Urothelium cell line (cell line): ENCODE measurements around the gene COX10.
"Not testable (repeated sequence)": the region's sequence is repeated elsewhere in the genome, so short reads cannot be mapped to it uniquely, and the experiment has no call there.

Experiments used
- DNase-seq: peaks from one replicate; pipeline ENCODE4 v3.0.0; 2011; ENCODE audit warnings: low spot score, mixed read lengths
- FAIRE-seq: peaks from 2 replicates; lab custom pipeline; 2011; peaks lifted over from hg19 to GRCh38; lab: Jason Lieb, UNC

Gene COX10

DNA sequence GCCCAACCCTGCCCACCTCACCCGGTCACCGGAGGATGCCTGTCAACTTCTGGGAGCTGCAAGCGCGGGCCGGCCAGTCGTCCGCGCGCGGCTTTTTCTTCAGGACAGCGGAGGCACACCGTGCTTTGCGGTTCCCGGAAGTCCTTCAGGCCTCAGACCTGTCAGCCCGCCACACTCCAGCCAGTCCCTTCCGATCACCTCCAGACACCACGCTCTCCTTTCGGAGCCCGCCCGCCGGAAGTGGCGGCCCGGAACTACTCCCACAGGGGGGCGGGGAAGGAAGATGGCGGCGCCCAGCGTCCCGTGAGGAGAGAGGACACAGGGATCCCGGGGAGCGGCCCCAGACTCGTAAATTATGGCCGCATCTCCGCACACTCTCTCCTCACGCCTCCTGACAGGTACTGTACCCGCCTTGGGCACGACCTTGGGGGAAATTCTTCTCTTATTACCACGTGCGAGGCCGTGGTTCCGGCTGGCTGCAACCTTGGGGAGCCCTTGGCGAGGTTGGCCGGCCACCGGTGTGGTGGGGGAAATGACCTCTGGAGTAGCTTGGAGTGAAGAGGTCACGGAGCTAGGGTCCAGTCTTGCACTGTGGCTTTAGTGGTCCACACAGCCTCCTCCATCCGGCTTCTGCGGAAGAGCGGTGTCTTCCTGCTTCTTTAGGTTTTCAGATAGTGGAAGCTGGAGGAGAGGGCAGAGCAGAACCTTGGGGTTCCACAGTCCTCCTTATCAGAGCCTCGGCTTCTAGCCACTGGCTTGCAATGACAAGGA lies at the start of gene COX10:
Gene COX10 (plus strand): TSS at position 254 of the 771 bp plus-strand sequence. CDS start 102 bp downstream, at position 356.
- DNase-seq (peak; percentile 81), FAIRE-seq (no peak)

DNA sequence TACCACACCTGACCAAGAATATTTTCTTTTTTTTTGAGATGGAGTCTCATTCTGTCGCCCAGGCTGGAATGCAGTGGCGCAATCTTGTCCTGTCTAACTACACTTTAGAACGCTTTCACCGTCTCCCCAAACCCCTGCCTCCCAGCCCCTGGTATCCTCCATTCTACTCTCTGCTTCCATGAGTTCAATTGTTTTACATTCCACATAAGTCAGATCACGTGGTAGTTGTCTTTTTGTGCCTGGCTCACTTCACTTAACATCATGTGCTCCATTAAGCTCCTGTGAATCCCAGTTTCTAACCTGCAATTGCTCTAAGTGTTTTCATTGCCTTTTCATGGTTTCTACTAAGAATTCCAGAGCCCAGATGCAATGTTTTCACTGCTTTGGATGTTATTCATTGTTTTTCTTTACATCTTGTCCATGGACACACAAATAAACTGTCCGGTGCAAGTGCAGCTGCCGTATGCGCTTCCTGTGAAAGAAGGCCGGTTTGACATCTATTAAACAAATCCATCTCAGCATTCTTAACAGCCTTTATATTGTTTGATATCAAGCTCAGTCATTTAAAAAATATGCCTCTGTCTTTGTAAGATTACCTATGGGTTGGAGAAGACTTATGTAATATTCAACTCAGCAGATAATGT lies 47.5 kb upstream of the COX10 start:
- not testable (repeated sequence) for DNase-seq, FAIRE-seq

DNA sequence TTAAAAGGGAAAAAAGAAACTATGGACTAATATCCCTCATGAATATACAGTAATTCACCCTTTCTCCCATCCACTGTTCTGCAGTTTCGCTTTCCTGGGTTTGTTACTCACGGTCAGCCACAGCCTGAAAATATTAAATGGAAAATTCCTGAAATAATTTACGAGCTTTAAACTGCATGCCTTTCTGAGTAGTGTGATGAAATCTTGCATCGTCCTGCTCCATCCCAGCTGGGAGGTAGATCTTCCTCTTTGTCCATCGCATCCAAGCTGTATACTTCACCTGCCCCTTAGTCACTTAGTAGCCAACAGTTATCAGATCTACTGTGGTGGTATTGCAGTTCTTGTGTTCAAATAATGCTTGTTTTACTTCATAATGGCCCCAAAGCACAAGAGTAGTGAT lies 39.5 kb upstream of the COX10 start:
- DNase-seq, FAIRE-seq: not testable (repeated sequence)

DNA sequence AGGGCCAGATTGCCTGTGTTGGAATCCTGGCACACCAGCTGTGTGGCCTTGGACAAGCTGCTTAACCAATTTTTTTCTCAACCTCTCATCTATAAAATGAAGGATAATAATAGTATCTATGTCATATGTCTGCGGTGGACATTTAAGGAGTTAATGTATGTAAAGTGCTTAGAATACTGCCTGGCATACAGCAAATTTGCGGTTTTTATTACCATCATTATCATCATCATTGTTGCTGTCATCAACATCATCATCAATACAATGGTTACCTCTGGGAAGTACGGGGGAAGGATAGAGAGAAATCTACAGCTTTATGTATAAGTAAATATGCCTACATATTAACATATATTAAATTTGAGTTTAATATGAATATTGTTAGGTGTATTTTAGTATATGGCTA lies 37.1 kb upstream of the COX10 start:
- FAIRE-seq (no peak), DNase-seq (no peak)

DNA sequence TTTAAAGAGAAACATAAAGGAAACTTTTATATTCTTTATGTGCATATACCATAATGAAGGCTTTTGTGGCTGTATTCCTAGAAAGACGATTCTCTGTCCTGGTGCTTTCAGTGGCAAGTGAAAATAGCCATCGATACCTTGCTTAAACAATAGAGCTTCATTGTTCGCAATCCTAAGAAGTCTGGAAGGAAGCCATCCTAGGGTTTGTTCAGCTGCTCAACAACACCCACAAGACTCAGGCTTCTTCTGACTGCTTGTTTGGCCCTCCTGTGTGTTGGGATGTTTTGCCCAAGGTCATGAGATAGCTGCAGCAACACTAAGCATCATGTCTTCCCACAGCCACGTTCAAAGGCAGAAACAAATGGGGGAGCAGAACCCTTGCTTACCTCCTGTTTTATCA lies 36.1 kb upstream of the COX10 start:
- FAIRE-seq, result no peak

DNA sequence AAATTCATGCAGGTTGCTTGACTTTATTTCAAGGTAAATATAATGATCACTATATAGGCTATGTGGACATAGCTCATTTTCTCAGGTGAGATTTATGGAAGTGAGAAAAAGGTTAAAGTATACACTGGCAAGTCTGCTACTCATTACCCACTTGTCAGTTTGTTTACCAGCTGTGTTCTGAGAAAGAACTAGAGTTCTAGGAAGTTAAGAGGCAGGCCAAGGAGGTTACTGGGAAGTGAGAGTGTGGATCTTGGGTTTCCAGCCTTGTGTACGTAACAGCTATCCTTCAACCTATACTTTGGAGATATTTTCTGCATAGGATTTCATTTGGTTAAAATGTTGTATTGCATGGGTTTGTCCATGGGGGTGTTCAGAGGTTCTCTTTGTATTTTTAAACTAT lies 31.9 kb upstream of the COX10 start:
- FAIRE-seq (no peak), DNase-seq (no peak)

More for the DNA sequence above, 36.1 kb upstream of the COX10 start:
- no peak for DNase-seq

DNA sequence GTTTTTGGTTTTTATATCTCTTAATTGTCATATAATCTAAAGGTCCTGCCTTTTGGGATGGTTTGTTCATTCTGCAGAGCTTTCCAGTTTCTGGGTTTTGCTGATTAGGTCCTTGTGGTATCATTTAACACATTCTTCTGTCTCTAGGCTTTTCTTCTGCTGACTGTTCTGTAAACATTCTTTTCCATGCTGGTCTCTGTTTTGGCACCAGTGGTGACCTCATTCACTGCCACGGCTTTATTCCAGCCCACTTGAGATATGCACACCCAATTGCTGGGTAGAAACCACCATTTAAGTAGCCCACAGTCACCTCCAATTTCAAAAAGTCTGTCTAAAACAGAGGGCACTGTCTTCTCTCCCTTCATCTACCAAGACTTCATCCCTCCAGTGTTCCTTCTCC lies 31.1 kb upstream of the COX10 start:
- DNase-seq (no peak), FAIRE-seq (no peak)

DNA sequence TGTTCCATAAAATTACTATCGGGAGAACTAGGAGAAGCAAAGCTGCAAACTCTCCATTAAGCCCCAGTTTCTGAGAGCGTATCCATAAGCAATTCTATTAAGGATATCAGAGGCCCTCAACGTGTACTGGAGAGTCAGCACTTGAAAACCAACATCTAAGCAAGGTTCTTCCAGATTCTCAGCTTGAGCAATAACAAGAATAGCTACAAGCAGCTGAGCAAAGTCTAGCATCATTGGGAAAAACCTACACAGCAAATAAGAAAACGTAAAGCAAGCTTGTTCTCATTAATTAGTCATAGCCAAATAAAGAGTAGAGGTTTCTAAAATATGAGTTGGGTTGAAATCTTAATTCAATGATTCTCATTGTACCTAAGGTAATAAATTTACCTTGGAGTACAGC lies 26.9 kb upstream of the COX10 start:
- FAIRE-seq (no peak), DNase-seq (no peak)

DNA sequence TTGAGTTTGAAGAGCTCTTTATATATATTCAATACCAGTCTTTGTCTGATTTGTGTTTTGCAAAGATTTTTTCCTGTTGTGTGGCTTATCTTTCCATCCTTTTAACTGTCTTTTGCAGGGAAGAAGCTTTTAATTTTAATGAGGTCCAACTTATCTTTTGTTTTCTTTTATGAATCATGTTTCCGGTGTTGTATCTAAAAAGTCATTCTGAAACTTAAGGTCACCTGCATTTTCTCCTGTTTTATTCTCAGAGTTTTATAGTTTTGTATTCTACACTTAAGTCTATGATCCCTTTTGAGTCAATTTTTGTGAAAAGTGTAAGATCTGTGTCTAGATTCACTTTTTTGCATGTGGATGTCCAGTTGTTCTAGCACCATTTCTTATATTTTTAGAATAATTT lies 24.6 kb upstream of the COX10 start:
- DNase-seq, result no peak
- FAIRE-seq, result no peak

DNA sequence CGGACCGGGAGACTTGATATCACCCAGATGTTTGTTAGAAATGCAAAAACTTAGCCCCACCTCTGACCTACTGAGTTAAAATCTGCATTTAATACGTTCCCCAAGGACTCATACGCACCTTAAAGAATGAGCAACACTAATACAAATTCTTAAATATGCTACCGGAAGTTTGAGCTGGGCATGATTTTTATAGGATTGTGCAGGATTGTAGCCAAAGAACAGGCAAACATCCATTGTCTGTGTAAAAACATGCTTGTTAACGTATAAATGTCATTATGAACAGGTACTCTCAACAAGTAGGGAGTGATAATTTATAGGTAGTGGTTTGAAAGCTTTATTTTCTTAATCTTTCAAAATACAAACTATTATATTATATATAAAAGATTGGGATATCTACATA lies 22.3 kb upstream of the COX10 start:
- no peak for FAIRE-seq
- no peak for DNase-seq

DNA sequence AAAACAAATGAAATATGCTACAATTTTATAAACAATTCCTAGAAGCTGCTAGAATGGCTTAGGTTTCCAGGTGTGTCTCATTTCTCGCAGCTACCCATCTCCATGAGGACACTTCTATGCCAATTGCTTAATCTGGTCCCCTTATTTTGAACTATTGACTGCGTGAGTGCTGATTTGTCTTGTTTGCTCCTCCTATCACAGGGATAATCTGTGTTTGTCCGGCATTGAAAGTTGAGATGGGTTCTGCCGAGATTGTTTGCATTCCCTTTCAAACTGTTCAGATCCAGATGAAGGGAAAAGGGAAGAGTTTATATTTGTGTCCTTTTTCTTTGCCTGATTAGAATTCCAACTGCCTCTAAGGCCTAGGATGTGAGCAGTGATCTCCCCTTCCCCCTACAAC lies 21.7 kb upstream of the COX10 start:
- FAIRE-seq (no peak), DNase-seq (no peak)

DNA sequence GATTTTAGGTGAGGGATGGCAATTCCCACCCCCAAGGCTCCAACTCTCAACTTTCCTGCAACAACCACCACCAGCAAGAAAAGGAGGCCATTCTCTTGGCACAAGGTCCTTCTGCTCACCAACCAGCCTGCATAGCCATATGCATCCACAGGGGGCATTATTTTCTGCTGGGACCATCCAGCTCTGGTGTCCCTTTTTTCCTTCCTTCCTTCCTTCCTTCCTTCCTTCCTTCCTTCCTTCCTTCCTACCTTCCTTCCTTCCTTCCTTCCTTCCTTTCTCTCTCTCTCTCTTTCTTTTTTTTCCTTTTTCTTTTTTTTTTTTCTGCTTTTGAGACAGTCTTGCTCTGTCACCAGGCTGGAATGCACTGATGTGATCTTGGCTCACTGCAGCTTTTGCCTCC lies 21.1 kb upstream of the COX10 start:
- FAIRE-seq (no peak), DNase-seq (no peak)

DNA sequence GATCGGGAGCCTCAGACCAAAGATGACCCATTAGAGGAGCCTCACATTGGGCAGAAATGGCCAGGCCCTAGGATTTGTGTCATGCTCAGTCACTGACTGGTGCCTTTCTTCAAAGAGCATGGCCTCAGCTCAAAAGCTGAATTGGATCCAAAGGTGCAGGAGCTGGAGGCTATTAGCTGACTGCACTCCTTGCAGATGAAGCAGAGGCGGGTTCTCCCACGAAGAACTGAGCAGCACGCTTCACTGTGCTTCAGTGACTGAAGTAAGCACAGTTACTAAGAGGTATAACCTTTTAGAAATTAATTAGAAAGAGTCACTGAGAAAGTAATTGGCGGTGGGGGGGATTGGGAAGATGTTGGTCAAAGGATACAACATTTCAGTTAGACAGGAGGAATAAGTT lies 18.7 kb upstream of the COX10 start:
- DNase-seq (no peak), FAIRE-seq (no peak)

DNA sequence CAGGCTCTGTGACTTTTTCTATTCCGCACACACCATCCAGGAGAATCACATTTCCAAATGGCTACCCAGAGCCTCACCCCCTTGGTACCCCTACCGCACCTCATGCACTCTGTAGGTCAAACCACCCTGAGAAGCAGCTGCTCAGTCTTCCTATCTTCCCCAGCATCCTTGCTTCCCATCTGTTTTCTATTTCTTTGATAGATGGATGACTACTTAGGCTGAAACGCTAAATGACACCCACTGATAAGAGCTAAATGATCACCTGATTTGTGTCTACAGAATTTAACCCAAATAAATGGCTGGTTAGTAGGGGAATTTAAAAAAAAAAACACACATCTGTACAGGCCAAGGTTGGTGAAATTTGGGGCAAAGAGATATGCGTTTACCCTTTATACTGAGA lies 17.6 kb upstream of the COX10 start:
- DNase-seq (no peak), FAIRE-seq (no peak)

DNA sequence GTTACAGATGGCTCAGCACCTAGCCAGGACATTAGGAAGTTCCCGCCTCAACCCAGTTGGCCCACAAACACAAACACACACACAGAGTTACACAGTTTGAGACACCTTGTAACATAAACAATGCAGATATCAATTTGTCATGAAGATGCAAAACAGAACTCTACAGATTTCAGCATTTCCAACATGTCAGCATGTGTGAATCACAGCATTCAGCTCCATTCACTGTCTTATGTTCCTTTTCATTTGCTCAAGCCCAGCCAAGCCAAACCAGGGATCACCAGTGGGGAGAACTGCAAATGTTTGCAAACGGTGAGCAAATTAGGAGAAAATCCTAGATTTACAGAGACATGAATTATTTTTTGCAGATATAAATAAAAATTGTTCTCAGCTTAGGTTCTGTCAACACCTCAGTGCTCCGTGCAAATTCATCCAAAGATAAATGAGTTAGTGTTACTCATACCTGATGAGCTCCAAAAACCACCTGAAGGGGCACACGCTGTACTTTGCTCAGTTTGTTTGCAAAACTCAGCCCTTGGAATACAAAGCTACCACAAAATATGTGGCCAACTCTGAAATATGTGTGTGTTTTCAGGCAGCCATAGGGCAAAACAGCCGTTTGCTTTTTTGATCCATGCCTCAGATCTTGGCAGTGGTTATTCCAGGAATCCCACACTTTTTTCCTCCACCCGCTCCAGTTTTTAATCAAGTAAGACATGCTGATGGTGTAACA lies 16.3 kb upstream of the COX10 start:
- FAIRE-seq (no peak), DNase-seq (no peak)

DNA sequence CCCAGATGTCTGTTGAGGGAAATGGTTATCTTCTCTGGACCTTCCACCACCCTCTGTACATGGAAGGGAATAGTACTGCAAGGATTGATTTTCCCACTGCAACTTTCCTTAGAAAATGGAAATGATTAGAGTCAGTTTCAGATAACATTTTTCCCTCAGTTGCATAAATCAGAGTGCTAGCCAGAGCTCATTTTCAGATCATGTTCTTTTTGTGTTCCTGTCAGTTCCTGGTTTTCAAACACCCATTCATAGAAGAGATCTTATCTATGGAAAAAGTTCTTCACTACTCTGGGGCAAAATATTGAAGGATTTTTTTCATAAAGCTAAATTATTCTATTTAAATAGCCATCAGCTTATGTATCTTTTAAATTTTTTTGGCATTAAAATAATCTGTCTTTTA lies 11.7 kb upstream of the COX10 start:
- no peak for FAIRE-seq
- DNase-seq, result no peak

DNA sequence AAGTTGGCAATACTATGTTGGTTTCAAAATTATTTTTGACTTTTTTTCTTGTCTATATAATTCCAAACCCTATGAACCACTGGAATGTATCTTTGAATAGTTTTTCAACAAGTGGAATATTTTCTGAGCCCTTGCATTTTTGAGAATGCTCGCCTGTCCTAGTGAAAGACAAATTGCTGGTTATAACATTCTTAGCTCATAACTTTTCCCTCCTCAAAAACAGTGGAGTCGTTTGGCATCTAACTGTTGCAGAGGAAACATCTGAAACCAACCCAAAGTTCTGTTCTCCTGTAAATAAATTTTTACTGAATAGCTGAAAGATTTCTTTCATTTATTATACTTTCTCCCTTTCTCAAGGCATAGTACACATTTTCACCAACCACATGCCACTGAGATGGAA lies 11.3 kb upstream of the COX10 start:
- DNase-seq (no peak), FAIRE-seq (no peak)

DNA sequence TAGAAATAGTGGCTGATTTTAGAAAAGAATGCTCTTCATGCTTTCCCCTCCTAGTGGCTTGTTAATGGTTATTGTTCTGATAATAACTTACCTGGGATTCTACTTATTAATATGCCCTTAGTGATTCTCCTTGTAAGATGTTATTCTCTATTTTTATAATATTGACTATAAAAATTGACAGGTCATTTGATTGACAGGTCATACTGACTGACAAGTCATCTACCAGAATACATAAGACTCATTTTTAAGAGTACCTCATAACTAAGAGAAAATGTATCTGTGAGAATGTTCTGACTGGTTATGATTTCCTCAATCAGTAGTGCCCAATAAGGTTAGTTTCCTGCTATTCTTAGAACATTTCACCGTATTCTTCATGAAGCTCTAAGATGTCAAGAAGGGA lies 8.6 kb upstream of the COX10 start:
- DNase-seq (no peak), FAIRE-seq (no peak)

DNA sequence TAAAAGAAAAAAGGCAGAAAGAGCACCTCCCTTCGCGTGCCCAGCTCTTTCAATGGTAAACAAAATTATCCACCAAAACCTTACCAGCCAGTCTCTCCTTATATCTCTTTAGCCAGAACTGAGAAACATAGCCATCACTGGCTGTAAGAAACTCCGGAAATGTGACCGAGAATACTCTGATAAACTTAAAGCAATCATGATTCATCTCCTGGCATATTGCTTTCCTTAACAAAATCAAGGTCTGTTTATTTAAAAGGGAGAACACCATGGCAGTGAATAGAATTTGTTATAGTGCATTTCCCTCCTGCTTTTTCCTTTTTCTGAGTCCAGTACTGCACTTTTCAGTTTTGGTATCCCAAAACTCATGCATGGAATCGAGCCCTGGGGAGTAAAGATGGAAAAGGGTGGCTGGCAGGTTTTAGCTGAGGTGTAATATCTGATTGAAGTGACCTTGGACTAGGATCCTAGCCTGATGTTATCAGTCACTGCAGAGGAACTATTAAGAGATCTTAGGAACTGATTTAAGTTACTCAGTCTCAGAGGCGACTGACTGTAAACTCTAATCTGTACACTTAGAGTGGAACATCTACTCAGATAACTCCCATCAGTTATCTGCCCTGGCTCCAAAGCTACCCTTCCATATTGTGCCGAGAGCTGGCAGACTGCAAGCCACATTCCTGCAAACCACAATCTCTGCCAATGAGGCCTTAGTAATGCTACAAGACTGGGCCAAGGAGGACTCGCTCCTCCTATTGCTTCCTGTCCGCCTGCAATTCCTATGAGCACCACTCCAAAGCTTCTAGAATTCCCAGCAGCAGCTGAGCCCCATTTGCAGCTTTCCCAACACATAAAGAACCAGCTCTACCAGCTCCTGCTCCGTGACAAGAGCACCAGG lies 7.4 kb upstream of the COX10 start:
- DNase-seq (peak; percentile 45), FAIRE-seq (no peak)

DNA sequence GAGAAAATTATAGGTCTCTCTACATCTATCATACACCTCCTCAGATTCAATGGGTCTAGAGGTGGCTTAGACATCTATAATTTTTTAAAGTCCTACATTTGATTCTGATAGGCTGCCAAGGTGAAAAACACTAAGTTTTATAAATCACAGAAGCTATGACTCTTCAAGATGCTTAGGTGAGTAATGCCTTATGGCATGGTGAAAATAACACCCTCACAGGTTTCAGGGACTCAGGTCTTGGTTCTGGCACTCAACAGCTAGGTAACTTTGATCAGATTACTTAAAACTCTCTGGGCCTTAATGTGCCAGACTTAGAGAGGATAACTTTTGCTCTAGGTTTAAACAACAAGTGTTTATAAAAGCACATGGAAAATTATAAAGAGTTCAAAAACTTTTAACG lies 2.0 kb upstream of the COX10 start:
- FAIRE-seq (no peak), DNase-seq (no peak)
